Body of pancreas (tissue), 4 donors: Measurements from ENCODE around the gene NRG3. TPM values are rescaled to one million over a fixed set of nuclear protein-coding genes. Genes with fewer than 3 reads are reported as not detected.
"Not testable (repeated sequence)": the region's sequence is repeated elsewhere in the genome, so short reads cannot be mapped to it uniquely, and the experiment has no call there.

Experiments used
- ATAC-seq: fragments of 150-250 bp; one replicate; pipeline ENCODE4 v1.9.1; 2016
- DNase-seq, 4 donors: peaks; one replicate each; pipeline ENCODE4 v3.0.0-alpha.2; 2019
- H3K27ac ChIP-seq, 4 donors: fragments of 200-600 bp; sonication (generic); 1 replicate in 3 of 4; 2 replicates in 1 of 4; pipeline versions ENCODE4 v1.5.1 to v1.6.1; 2016 to 2019; ENCODE audit warnings: mild to moderate bottlenecking in 1 of 4, mixed read lengths in 1 of 4, moderate library complexity in 1 of 4
- H3K27me3 ChIP-seq, 2 donors: fragments of 200-600 bp; sonication (generic); one replicate each; pipeline ENCODE4 v1.6.0; 2016; ENCODE audit warnings: mild to moderate bottlenecking in 1 of 2
- H3K36me3 ChIP-seq, 2 donors: fragments of 200-600 bp; sonication (generic); replicated peaks in 1 of 2; 2 replicates each; pipeline ENCODE4 v1.5.1; 2016; ENCODE audit warnings: low read depth in 2 of 2; ENCODE audit not compliant: insufficient read depth in 1 of 2
- H3K4me1 ChIP-seq: fragments of 200-600 bp; sonication (generic); one replicate; pipeline ENCODE4 v1.6.0; 2016
- H3K4me3 ChIP-seq, 2 donors: fragments of 200-600 bp; sonication (generic); 1 replicate in 1 of 2; 2 replicates in 1 of 2; pipeline ENCODE4 v1.5.1; 2016 to 2019
- H3K9me3 ChIP-seq, 3 donors: fragments of 200-600 bp; sonication (generic); 1 replicate in 2 of 3; 2 replicates in 1 of 3; pipeline ENCODE4 v1.5.1; 2016
- CTCF ChIP-seq, 7 experiments: fragments of 450-650 bp in 4 of 7; fragments of 200-600 bp in 3 of 7; sonication (generic) in 3 of 7; IDR thresholded peaks; one replicate each; pipeline ENCODE4 v1.5.1; 2016 to 2019; ENCODE audit warnings: antibody characterized with exemption in 7 of 7
- POLR2A ChIP-seq, 3 donors: fragments of 450-650 bp; IDR thresholded peaks; one replicate each; pipeline ENCODE4 v1.6.1; 2016; ENCODE audit warnings: antibody characterized with exemption in 3 of 3, mild to moderate bottlenecking in 2 of 3
- WGBS, 2 donors: methylation state at CpG; one replicate each; pipeline ENCODE4 v1.1.5; 2017; 5-methylcytosine and 5-hydroxymethylcytosine counted together
- intact Hi-C: fragments of 100-400 bp; cut with DNase I; formaldehyde crosslinking; loops from one replicate; pipeline ENCODE4 v1.15.1; 2023
- total RNA-seq, 2 donors: library from RNA; depleted of rRNA; stranded (reverse); fragments of >200 nt; gene quantifications; one replicate each; pipeline ENCODE4 v1.1.0, GENCODE V29; 2016

Gene NRG3
- total RNA-seq, 2 donors from 2014 or later: 0.26 TPM; not detected in 1

DNA sequence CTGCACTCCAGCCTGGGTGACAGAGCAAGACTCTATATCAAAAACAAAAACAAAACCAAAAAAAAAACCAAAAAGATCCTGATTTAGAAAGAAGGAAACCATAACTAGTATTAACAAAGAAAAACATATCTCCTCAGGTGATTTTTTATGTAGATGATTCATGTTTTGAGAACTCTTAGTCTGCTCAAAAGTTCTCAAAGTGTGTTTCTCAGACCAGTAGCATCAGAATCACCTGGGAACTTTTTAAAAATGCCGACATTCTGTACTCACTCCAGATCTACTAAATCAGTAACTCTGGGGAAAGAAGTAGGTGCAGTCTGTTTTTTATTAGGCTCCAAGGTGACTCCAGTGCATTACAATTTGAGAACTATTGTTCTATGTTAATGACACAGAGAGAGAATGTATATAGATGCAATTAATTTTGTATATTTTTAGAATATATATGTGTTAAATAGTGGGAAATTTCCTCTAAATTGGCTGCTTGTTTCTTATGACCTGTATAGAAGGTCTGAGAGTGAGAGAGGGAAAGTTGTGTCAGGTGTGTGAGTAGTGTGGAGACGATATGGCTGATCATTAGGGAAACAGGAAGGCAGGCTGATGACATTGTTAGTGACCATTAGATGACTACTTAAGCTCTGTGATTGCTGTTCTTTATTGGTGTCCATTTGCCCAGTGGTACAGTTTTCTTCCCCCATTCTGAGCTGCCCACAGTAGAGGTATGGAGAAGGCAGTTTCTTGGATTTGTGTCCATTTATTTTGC lies 1075.0 kb downstream of the NRG3 start:
- ATAC-seq: no peak
- Histone ChIP-seq H3K27me3 (no peaks in the 10 kb centered on the region), H3K9me3 (no peaks in the 10 kb centered on the region), H3K36me3 (no peaks in the 10 kb centered on the region), H3K27ac (no peak overlapping the region), H3K4me1 (no peaks in the 10 kb centered on the region), H3K4me3 (no peak overlapping the region)
- DNase-seq: no peak
- TF ChIP-seq CTCF (IDR thresholded peaks at IDR 0.05): no peak
- no peak for TF ChIP-seq POLR2A (IDR thresholded peaks at IDR 0.05)
- intact Hi-C loops: no loop called here
- 71 to 81% methylated on average over 2 of the region's 2 CpGs for WGBS, 2 donors

DNA sequence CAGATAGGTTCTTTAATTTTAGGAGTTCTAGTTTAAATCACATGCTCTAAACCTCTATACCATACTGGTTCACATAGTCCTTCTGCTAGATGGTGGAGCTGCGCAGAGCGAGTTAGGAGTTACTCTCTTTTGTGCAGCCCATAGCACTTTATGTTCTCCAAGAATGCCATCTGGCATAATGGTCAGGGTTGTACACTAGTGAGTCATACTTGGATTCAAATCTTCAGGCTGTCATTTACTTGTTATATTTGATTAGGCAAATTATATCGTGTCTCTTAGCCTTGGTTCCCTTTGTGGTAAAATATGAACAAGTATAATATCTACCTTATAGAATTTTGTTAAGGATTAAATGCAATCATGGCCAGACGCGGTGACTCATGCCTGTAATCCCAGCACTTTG lies 1078.3 kb downstream of the NRG3 start:
- intact Hi-C loops: no loop called here
- H3K27me3 ChIP-seq: no peaks in the 10 kb centered on the region
- H3K27ac ChIP-seq: no peak overlapping the region
- no peaks in the 10 kb centered on the region for H3K36me3 ChIP-seq
- 82 to 89% methylated on average over 5 of the region's 5 CpGs for WGBS, 2 donors
- H3K9me3 ChIP-seq: no peaks in the 10 kb centered on the region
- no peak overlapping the region for H3K4me3 ChIP-seq
- ATAC-seq (no peak), DNase-seq (no peak)
- H3K4me1 ChIP-seq: no peaks in the 10 kb centered on the region
- TF ChIP-seq CTCF (IDR thresholded peaks at IDR 0.05): no peak
- no peak for TF ChIP-seq POLR2A (IDR thresholded peaks at IDR 0.05)

GRCh38 chr10:82953909-82954308 lies 1078.9 kb downstream of the NRG3 start:
- intact Hi-C loops: no loop called here
- WGBS, 2 donors: 64 to 75% methylated on average over 4 of the region's 4 CpGs

GRCh38 chr10:82960421-82961060 lies 1085.5 kb downstream of the NRG3 start:
- DNase-seq, H3K9me3 ChIP-seq, H3K4me1 ChIP-seq, H3K4me3 ChIP-seq, ATAC-seq, H3K27ac ChIP-seq, H3K36me3 ChIP-seq, H3K27me3 ChIP-seq: not testable (repeated sequence)
- 73 to 74% methylated on average over 7 of the region's 7 CpGs for WGBS, 2 donors
- intact Hi-C loops: loop anchor here (10.0 kb wide), 1 partner anchor 166 kb away; no protein-coding TSS in a partner anchor

More at GRCh38 chr10:82953909-82954308, 1078.9 kb downstream of the NRG3 start:
- H3K4me1 ChIP-seq: no peaks in the 10 kb centered on the region
- no peaks in the 10 kb centered on the region for H3K9me3 ChIP-seq
- no peak overlapping the region for H3K27ac ChIP-seq
- no peak for TF ChIP-seq POLR2A (IDR thresholded peaks at IDR 0.05)
- no peak for TF ChIP-seq CTCF (IDR thresholded peaks at IDR 0.05)
- no peaks in the 10 kb centered on the region for H3K36me3 ChIP-seq
- DNase-seq (no peak), ATAC-seq (no peak)
- no peak overlapping the region for H3K4me3 ChIP-seq
- no peaks in the 10 kb centered on the region for H3K27me3 ChIP-seq

DNA sequence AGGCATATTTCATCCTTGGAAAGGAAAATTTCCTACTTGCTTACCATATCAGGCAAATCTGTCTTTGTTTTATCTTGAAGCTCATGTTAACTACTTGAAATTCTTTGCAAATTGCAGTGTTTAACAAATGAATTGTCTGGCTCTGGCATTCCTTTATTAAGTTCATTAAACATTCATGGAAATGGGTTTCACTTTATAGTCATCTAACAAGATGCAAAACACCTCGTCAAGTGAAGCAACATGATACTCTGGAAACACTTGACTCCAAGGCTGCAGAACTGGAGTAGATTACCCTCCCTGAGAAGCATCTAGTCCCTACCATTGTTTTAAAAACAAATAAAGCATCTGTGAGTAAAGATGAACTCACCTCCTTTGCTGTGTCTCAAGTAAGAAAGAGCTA lies 1086.9 kb downstream of the NRG3 start:
- no peak for DNase-seq
- no peaks in the 10 kb centered on the region for H3K36me3 ChIP-seq
- H3K4me3 ChIP-seq: no peak overlapping the region
- no peak for ATAC-seq
- intact Hi-C loops: loop anchor here (10.0 kb wide), 1 partner anchor 167 kb away; no protein-coding TSS in a partner anchor
- TF ChIP-seq POLR2A (IDR thresholded peaks at IDR 0.05): no peak
- TF ChIP-seq CTCF (IDR thresholded peaks at IDR 0.05): no peak
- no peaks in the 10 kb centered on the region for H3K9me3 ChIP-seq
- H3K4me1 ChIP-seq: no peaks in the 10 kb centered on the region
- H3K27ac ChIP-seq: no peak overlapping the region
- H3K27me3 ChIP-seq: no peaks in the 10 kb centered on the region
- 53 to 60% methylated on average over 1 of the region's 1 CpG for WGBS, 2 donors
